Neural cell (in vitro differentiated cells): ENCODE results near the gene PAX8. TPM values are rescaled to one million over a fixed set of nuclear protein-coding genes. Genes with fewer than 3 reads are reported as not detected.
"Not testable (repeated sequence)": the region's sequence is repeated elsewhere in the genome, so short reads cannot be mapped to it uniquely, and the experiment has no call there.

ENCODE experiments used
- H2AFZ ChIP-seq: fragments of 200-600, 300-800 bp; sonication (generic), shearing (Covaris generic); 2 replicates; pipeline ENCODE4 v1.6.0; 2014; ENCODE audit warnings: low read depth, mild to moderate bottlenecking, antibody characterized with exemption, low read length, moderate library complexity
- H3F3A ChIP-seq: fragments of 200-600 bp; shearing (Covaris generic); 2 replicates; pipeline ENCODE4 v1.6.1; 2016; ENCODE audit warnings: mild to moderate bottlenecking, moderate library complexity, mixed read lengths, antibody characterized with exemption, low read length; ENCODE audit not compliant: insufficient read depth, poor library complexity, severe bottlenecking
- H3K27ac ChIP-seq: fragments of 200-600, 300-800 bp; sonication (generic), shearing (Covaris generic); 2 replicates; pipeline ENCODE4 v1.5.1; 2014; ENCODE audit warnings: mild to moderate bottlenecking, low read length, moderate library complexity
- H3K27me3 ChIP-seq: fragments of 300-800, 200-600 bp; sonication (generic), shearing (Covaris generic); 2 replicates; pipeline ENCODE4 v1.6.0; 2014; ENCODE audit warnings: mild to moderate bottlenecking, low read depth, low read length, moderate library complexity; ENCODE audit not compliant: insufficient read depth
- H3K36me3 ChIP-seq: fragments of 300-800, 200-600 bp; sonication (generic), shearing (Covaris generic); 2 replicates; pipeline ENCODE4 v1.5.1; 2014; ENCODE audit warnings: mild to moderate bottlenecking, antibody characterized with exemption, low read length, moderate library complexity; ENCODE audit not compliant: insufficient read depth
- H3K4me2 ChIP-seq: fragments of 300-800, 200-600 bp; sonication (generic), shearing (Covaris generic); 2 replicates; pipeline ENCODE4 v1.6.0; 2014; ENCODE audit warnings: mild to moderate bottlenecking, low read length
- H3K4me3 ChIP-seq: fragments of 300-800, 200-600 bp; sonication (generic), shearing (Covaris generic); 2 replicates; pipeline ENCODE4 v1.5.1; 2014; ENCODE audit warnings: mild to moderate bottlenecking, low read length, moderate library complexity
- H3K79me2 ChIP-seq: fragments of 200-600 bp; shearing (Covaris generic); replicated peaks from 2 replicates; pipeline ENCODE4 v1.6.0; 2014; ENCODE audit warnings: mild to moderate bottlenecking, low read length, moderate library complexity; ENCODE audit not compliant: insufficient read depth
- H3K9ac ChIP-seq: fragments of 300-800, 200-600 bp; sonication (generic), shearing (Covaris generic); 2 replicates; pipeline ENCODE4 v1.6.1; 2016; ENCODE audit warnings: mild to moderate bottlenecking, low read length, mixed read lengths
- H3K9me2 ChIP-seq: fragments of 200-600 bp; shearing (Covaris generic); 2 replicates; pipeline ENCODE4 v1.6.1; 2016; ENCODE audit warnings: mild to moderate bottlenecking, low read length, mixed read lengths; ENCODE audit not compliant: insufficient read depth
- H3K9me3 ChIP-seq: fragments of 200-600, 300-800 bp; sonication (generic), shearing (Covaris generic); 2 replicates; pipeline ENCODE4 v1.6.1; 2016; ENCODE audit warnings: mild to moderate bottlenecking, mixed run types, low read length, moderate library complexity, mixed read lengths
- H4K20me1 ChIP-seq: fragments of 200-600 bp; shearing (Covaris generic); 2 replicates; pipeline ENCODE4 v1.6.1; 2016; ENCODE audit warnings: mild to moderate bottlenecking, mixed run types; ENCODE audit not compliant: insufficient read depth
- CTCF ChIP-seq: fragments of 450-650 bp; IDR thresholded peaks from 2 replicates; pipeline ENCODE4 v1.5.1; 2014; ENCODE audit warnings: antibody characterized with exemption, mild to moderate bottlenecking, moderate library complexity; ENCODE audit not compliant: poor library complexity, severe bottlenecking
- EP300 ChIP-seq: fragments of 450-650 bp; conservative IDR thresholded peaks from 2 replicates; pipeline ENCODE4 v1.6.1; 2014; ENCODE audit warnings: antibody characterized with exemption, mild to moderate bottlenecking, moderate library complexity; ENCODE audit not compliant: poor library complexity, severe bottlenecking
- EZH2 ChIP-seq: fragments of 200-600, 300-800 bp; shearing (Covaris generic), sonication (generic); IDR thresholded peaks from 2 replicates; pipeline ENCODE4 v1.6.1; 2014; ENCODE audit warnings: antibody characterized with exemption, low read length, borderline replicate concordance, mild to moderate bottlenecking; ENCODE audit not compliant: insufficient read depth, poor library complexity, severe bottlenecking
- MXI1 ChIP-seq: fragments of 450-650 bp; conservative IDR thresholded peaks from 2 replicates; pipeline ENCODE4 v1.6.1; 2014; ENCODE audit warnings: antibody characterized with exemption, mild to moderate bottlenecking; ENCODE audit not compliant: poor library complexity, severe bottlenecking
- POLR2AphosphoS5 ChIP-seq: IDR thresholded peaks from 2 replicates; pipeline ENCODE4 v1.6.1; 2012
- RAD21 ChIP-seq: fragments of 450-650 bp; conservative IDR thresholded peaks from 2 replicates; pipeline ENCODE4 v1.6.1; 2014; ENCODE audit warnings: antibody characterized with exemption, mild to moderate bottlenecking, moderate library complexity
- SMC3 ChIP-seq: fragments of 450-650 bp; conservative IDR thresholded peaks from 2 replicates; pipeline ENCODE4 v1.6.1; 2014; ENCODE audit warnings: antibody characterized with exemption, mild to moderate bottlenecking, moderate library complexity; ENCODE audit not compliant: poor library complexity
- TAF1 ChIP-seq: IDR thresholded peaks from 2 replicates; pipeline ENCODE4 v1.6.1; 2012; ENCODE audit warnings: low read depth
- polyA plus RNA-seq: library from polyadenylated mRNA; depleted of rRNA; stranded (reverse); fragments of >200 nt; gene quantifications from 2 replicates; pipeline ENCODE4 v1.2.3, GENCODE V29; 2014
- TF ChIP-seq, protein P1 (sequence below): IDR thresholded peaks from 2 replicates; pipeline ENCODE4 v1.6.1; 2012; ENCODE audit warnings: borderline replicate concordance

PAX8 gene
- polyA plus RNA-seq, 1 donor from 2014 or later: not detected

DNA sequence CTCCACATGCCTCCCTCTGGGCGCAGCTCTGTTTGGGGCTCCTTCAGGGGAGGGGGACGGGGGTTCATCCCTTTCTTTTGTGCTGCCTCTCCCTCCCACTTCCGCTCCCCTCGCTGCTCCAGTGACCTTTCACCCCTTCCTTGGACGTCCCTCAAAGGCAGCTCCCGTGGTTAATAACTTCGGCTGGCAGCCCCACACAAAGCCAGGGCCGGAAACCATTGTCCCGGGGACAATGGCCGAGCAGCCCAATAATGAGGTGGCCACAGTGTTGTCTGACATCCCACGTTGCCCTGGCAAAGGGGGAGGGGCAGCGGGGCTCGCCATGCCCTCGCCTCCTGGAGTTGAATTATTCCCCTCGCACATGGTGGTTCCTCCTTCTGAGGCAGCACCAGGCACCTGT is 27.0 kb upstream of the PAX8 start:
- not testable (repeated sequence) for H3K4me3 ChIP-seq, H3K79me2 ChIP-seq, H2AFZ ChIP-seq, H4K20me1 ChIP-seq, H3K9me2 ChIP-seq, H3K9ac ChIP-seq, H3K27me3 ChIP-seq, H3K27ac ChIP-seq, H3K9me3 ChIP-seq, H3F3A ChIP-seq, H3K36me3 ChIP-seq, H3K4me2 ChIP-seq

GRCh38 chr2:113305146-113305545 is 26.4 kb upstream of the PAX8 start:
- TF ChIP-seq POLR2AphosphoS5: no peak
- TF ChIP-seq CTCF: no peak
- no peak for TF ChIP-seq RAD21
- no peak for TF ChIP-seq EP300
- TF ChIP-seq, protein P1, sequence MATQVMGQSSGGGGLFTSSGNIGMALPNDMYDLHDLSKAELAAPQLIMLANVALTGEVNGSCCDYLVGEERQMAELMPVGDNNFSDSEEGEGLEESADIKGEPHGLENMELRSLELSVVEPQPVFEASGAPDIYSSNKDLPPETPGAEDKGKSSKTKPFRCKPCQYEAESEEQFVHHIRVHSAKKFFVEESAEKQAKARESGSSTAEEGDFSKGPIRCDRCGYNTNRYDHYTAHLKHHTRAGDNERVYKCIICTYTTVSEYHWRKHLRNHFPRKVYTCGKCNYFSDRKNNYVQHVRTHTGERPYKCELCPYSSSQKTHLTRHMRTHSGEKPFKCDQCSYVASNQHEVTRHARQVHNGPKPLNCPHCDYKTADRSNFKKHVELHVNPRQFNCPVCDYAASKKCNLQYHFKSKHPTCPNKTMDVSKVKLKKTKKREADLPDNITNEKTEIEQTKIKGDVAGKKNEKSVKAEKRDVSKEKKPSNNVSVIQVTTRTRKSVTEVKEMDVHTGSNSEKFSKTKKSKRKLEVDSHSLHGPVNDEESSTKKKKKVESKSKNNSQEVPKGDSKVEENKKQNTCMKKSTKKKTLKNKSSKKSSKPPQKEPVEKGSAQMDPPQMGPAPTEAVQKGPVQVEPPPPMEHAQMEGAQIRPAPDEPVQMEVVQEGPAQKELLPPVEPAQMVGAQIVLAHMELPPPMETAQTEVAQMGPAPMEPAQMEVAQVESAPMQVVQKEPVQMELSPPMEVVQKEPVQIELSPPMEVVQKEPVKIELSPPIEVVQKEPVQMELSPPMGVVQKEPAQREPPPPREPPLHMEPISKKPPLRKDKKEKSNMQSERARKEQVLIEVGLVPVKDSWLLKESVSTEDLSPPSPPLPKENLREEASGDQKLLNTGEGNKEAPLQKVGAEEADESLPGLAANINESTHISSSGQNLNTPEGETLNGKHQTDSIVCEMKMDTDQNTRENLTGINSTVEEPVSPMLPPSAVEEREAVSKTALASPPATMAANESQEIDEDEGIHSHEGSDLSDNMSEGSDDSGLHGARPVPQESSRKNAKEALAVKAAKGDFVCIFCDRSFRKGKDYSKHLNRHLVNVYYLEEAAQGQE: no peak
- TF ChIP-seq TAF1: no peak
- no peak for TF ChIP-seq EZH2
- no peak for TF ChIP-seq MXI1
- TF ChIP-seq SMC3: no peak
- Histone ChIP-seq H3K4me3 (no peak overlapping the region), H4K20me1 (no peaks in the 10 kb centered on the region), H3K4me2 (no peak overlapping the region), H3K27me3 (no peaks in the 10 kb centered on the region), H3K27ac (no peak overlapping the region), H2AFZ (no peak overlapping the region), H3K9me3 (no peaks in the 10 kb centered on the region), H3F3A (no peaks in the 10 kb centered on the region), H3K9ac (no peak overlapping the region), H3K9me2 (no peaks in the 10 kb centered on the region), H3K36me3 (no peaks in the 10 kb centered on the region), H3K79me2 (no peaks in the 10 kb centered on the region)

DNA sequence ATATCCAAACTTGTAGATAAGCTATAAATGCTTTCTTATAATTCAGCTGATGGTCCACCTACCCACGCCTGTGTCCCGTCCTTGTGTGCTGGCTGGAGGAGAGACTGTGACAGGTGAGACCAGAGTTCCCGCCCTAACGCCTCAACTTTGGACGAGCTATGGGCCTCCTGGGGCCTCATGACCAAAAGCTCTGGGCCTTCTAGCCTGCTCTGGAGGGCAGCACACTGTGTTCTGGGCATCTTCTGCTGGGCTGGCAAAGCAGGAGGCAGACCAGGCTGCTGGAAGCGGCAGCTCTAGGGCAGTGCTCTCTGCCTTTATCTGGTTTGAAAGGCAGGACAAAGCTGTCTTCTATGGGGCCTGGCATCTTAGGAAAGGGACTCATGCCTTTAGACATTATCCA is 26.0 kb upstream of the PAX8 start:
- no peak overlapping the region for H3K9ac ChIP-seq
- TF ChIP-seq EZH2: no peak
- TF ChIP-seq RAD21: no peak
- no peak for TF ChIP-seq EP300
- TF ChIP-seq, protein P1: no peak
- TF ChIP-seq POLR2AphosphoS5: no peak
- TF ChIP-seq TAF1: no peak
- TF ChIP-seq CTCF: no peak
- H2AFZ ChIP-seq: no peak overlapping the region
- H3K36me3 ChIP-seq: no peaks in the 10 kb centered on the region
- no peak overlapping the region for H3K4me2 ChIP-seq
- no peaks in the 10 kb centered on the region for H3K9me3 ChIP-seq
- no peaks in the 10 kb centered on the region for H3K27me3 ChIP-seq
- H3K27ac ChIP-seq: no peak overlapping the region
- H4K20me1 ChIP-seq: no peaks in the 10 kb centered on the region
- H3K4me3 ChIP-seq: no peak overlapping the region
- H3K79me2 ChIP-seq: no peaks in the 10 kb centered on the region
- no peaks in the 10 kb centered on the region for H3K9me2 ChIP-seq
- H3F3A ChIP-seq: no peaks in the 10 kb centered on the region
